H1 (cell line): ENCODE results near the gene KCNQ1. TPM values are rescaled to one million over a fixed set of nuclear protein-coding genes. Genes with fewer than 3 reads are reported as not detected.

Experiments
- CTCF ChIA-PET: fragments of 300-600 bp; sonication (Branson Sonifier 250); formaldehyde crosslinking; loops from one replicate; lab custom pipeline; 2021; ENCODE audit not compliant: partially characterized antibody; lab: Charles Lee
- POLR2A ChIA-PET: fragments of 300-600 bp; sonication (Branson Sonifier 250); formaldehyde crosslinking; loops from one replicate; lab custom pipeline; 2021; ENCODE audit warnings: inconsistent platforms; ENCODE audit not compliant: partially characterized antibody; lab: Charles Lee
- DNase-seq, 2 experiments: peaks; one replicate each; pipeline versions ENCODE4 v3.0.0 to v3.0.0-alpha.2; 2010 to 2022; ENCODE audit warnings: low spot score in 2 of 2, low read depth in 1 of 2, mixed read lengths in 1 of 2
- FAIRE-seq: peaks from 2 replicates; lab custom pipeline; 2011; peaks lifted over from hg19 to GRCh38; lab: Jason Lieb, UNC
- H2AFZ ChIP-seq: 2 replicates; pipeline ENCODE4 v1.8.1; 2012; ENCODE audit warnings: low read length, inconsistent platforms
- H2AK5ac ChIP-seq: 2 replicates; pipeline ENCODE4 v1.6.1; 2013; ENCODE audit warnings: low read depth, low read length
- H2BK120ac ChIP-seq: replicated peaks from 2 replicates; pipeline ENCODE3; 2013; ENCODE audit warnings: low read depth, low read length, inconsistent platforms
- H2BK12ac ChIP-seq: 2 replicates; pipeline ENCODE4 v1.6.1; 2013; ENCODE audit warnings: low read depth, low read length
- H2BK15ac ChIP-seq: 2 replicates; pipeline ENCODE4 v1.6.1; 2013; ENCODE audit warnings: low read length
- H2BK20ac ChIP-seq: 2 replicates; pipeline ENCODE4 v1.6.1; 2013; ENCODE audit warnings: low read length
- H2BK5ac ChIP-seq: 2 replicates; pipeline ENCODE4 v1.6.1; 2013; ENCODE audit warnings: low read depth, low read length
- H3K14ac ChIP-seq: 2 replicates; pipeline ENCODE4 v1.6.1; 2013; ENCODE audit warnings: inconsistent platforms; ENCODE audit not compliant: insufficient read length
- H3K18ac ChIP-seq: 2 replicates; pipeline ENCODE4 v1.6.1; 2013; ENCODE audit warnings: low read length; ENCODE audit errors: extremely low read depth
- H3K23ac ChIP-seq: 2 replicates; pipeline ENCODE4 v1.6.1; 2013; ENCODE audit warnings: inconsistent platforms; ENCODE audit not compliant: insufficient read length
- H3K23me2 ChIP-seq: 2 replicates; pipeline ENCODE4 v1.6.1; 2013; ENCODE audit warnings: low read depth, low read length
- H3K27ac ChIP-seq: 2 replicates; pipeline ENCODE4 v1.6.1; 2011; ENCODE audit warnings: low read depth, low read length, inconsistent platforms
- H3K27me3 ChIP-seq, 4 experiments: replicated peaks in 1 of 4; 1 replicate in 1 of 4; 2 replicates in 3 of 4; pipeline versions ENCODE4 v1.6.1 to v1.8.1; 2011 to 2013; ENCODE audit warnings: low read length in 3 of 4, mild to moderate bottlenecking in 3 of 4, inconsistent platforms in 2 of 4, mixed read lengths in 2 of 4, moderate library complexity in 1 of 4; ENCODE audit not compliant: control insufficient read depth in 3 of 4, insufficient read depth in 3 of 4; ENCODE audit errors: extremely low read depth in 1 of 4
- H3K36me3 ChIP-seq, 4 experiments: 2 replicates each; pipeline versions ENCODE4 v1.6.1 to v1.8.1; 2011 to 2013; ENCODE audit warnings: mild to moderate bottlenecking in 4 of 4, low read length in 3 of 4, moderate library complexity in 2 of 4, control low read depth in 1 of 4, inconsistent platforms in 1 of 4; ENCODE audit not compliant: insufficient read depth in 4 of 4, control insufficient read depth in 2 of 4
- H3K4ac ChIP-seq: replicated peaks from 2 replicates; pipeline ENCODE3; 2013; ENCODE audit warnings: low read length, low read depth, mixed read lengths, inconsistent platforms; ENCODE audit not compliant: insufficient read length
- H3K4me1 ChIP-seq, 4 experiments: replicated peaks in 1 of 4; 1 replicate in 1 of 4; 2 replicates in 3 of 4; pipeline versions ENCODE4 v1.6.1 to v1.8.1; 2011 to 2013; ENCODE audit warnings: low read length in 3 of 4, inconsistent platforms in 2 of 4, mixed read lengths in 1 of 4; ENCODE audit not compliant: insufficient read depth in 4 of 4, control insufficient read depth in 3 of 4
- H3K4me2 ChIP-seq, 2 experiments: 2 replicates each; pipeline versions ENCODE4 v1.6.1 to v1.8.1; 2011 to 2013; ENCODE audit warnings: low read depth in 2 of 2, low read length in 2 of 2, control low read depth in 1 of 2, inconsistent platforms in 1 of 2, mild to moderate bottlenecking in 1 of 2; ENCODE audit not compliant: insufficient read depth in 1 of 2
- H3K4me3 ChIP-seq, 4 experiments: fragments of 200-600, 300-600 bp in 1 of 4; sonication (generic), shearing (Covaris generic), sonication (Bioruptor Twin) in 1 of 4; 2 replicates each; pipeline versions ENCODE4 v1.5.1 to v1.8.1; 2011 to 2016; ENCODE audit warnings: low read length in 4 of 4, low read depth in 3 of 4, control low read depth in 2 of 4, inconsistent platforms in 2 of 4, mild to moderate bottlenecking in 2 of 4, mixed read lengths in 1 of 4, moderate library complexity in 1 of 4; ENCODE audit not compliant: insufficient read depth in 2 of 4; ENCODE audit errors: extremely low read depth in 1 of 4
- H3K56ac ChIP-seq: replicated peaks from 2 replicates; pipeline ENCODE3; 2013; ENCODE audit warnings: low read depth, mild to moderate bottlenecking, mixed read lengths, low read length, inconsistent platforms; ENCODE audit not compliant: insufficient read length
- H3K79me1 ChIP-seq: 2 replicates; pipeline ENCODE4 v1.6.1; 2013; ENCODE audit warnings: low read depth, low read length, control low read depth
- H3K79me2 ChIP-seq, 2 experiments: 2 replicates each; pipeline versions ENCODE4 v1.6.1 to v1.8.1; 2012 to 2013; ENCODE audit warnings: low read length in 2 of 2, mild to moderate bottlenecking in 2 of 2, inconsistent platforms in 1 of 2; ENCODE audit not compliant: insufficient read depth in 2 of 2, control insufficient read depth in 1 of 2
- H3K9ac ChIP-seq, 4 experiments: replicated peaks in 1 of 4; 1 replicate in 1 of 4; 2 replicates in 3 of 4; pipeline versions ENCODE4 v1.6.1 to v1.8.1; 2011 to 2013; ENCODE audit warnings: low read depth in 3 of 4, low read length in 3 of 4, control low read depth in 2 of 4, mild to moderate bottlenecking in 2 of 4, moderate library complexity in 2 of 4, inconsistent platforms in 1 of 4; ENCODE audit errors: extremely low read depth in 1 of 4
- H3K9me3 ChIP-seq, 2 experiments: 2 replicates each; pipeline versions ENCODE4 v1.6.1 to v1.8.1; 2012 to 2013; ENCODE audit warnings: mild to moderate bottlenecking in 2 of 2, moderate library complexity in 2 of 2, control low read depth in 1 of 2, inconsistent platforms in 1 of 2, low read depth in 1 of 2, low read length in 1 of 2, mixed read lengths in 1 of 2; ENCODE audit not compliant: insufficient read depth in 2 of 2
- H4K20me1 ChIP-seq, 2 experiments: replicated peaks in 1 of 2; 2 replicates each; pipeline versions ENCODE3 to v1.8.1; 2011 to 2013; ENCODE audit warnings: inconsistent platforms in 2 of 2, low read length in 2 of 2, mild to moderate bottlenecking in 1 of 2; ENCODE audit not compliant: insufficient read depth in 2 of 2, control insufficient read depth in 1 of 2
- H4K5ac ChIP-seq: 2 replicates; pipeline ENCODE4 v1.6.1; 2013; ENCODE audit warnings: low read length, low read depth, mixed read lengths, inconsistent platforms; ENCODE audit not compliant: insufficient read length
- H4K8ac ChIP-seq: 2 replicates; pipeline ENCODE4 v1.8.0; 2013; ENCODE audit warnings: mild to moderate bottlenecking, moderate library complexity, low read length, inconsistent platforms; ENCODE audit not compliant: insufficient read depth; ENCODE audit errors: extremely low read depth
- H4K91ac ChIP-seq: replicated peaks from 2 replicates; pipeline ENCODE3; 2013; ENCODE audit warnings: low read length, mixed read lengths, inconsistent platforms; ENCODE audit not compliant: insufficient read length
- BRCA1 ChIP-seq: IDR thresholded peaks from 2 replicates; pipeline ENCODE4 v1.6.1; 2012; ENCODE audit warnings: low read depth, low read length, improper control_type of control experiment
- SAP30 ChIP-seq: fragments of 300-600 bp; sonication (generic); IDR thresholded peaks from 2 replicates; pipeline ENCODE4 v1.7.1; 2012; ENCODE audit warnings: low read length, moderate library complexity, mild to moderate bottlenecking, inconsistent platforms; ENCODE audit not compliant: insufficient read depth, insufficient replicate concordance
- TCF12 ChIP-seq: IDR thresholded peaks from 2 replicates; pipeline ENCODE4 v1.6.1; 2011; ENCODE audit warnings: low read depth, mild to moderate bottlenecking, low read length
- WGBS, 2 experiments: shearing (Covaris generic) in 1 of 2; methylation state at CpG; one replicate each; pipeline versions ENCODE4 v1.1.6 to v1.1.7; 2013 to 2015; ENCODE audit warnings: low lambda C conversion rate in 2 of 2, mixed read lengths in 2 of 2, inconsistent platforms in 1 of 2, low coverage in 1 of 2, missing lambda C conversion rate in 1 of 2; ENCODE audit not compliant: insufficient replicate concordance in 2 of 2, insufficient coverage in 1 of 2, insufficient read length in 1 of 2; ENCODE audit errors: extremely low coverage in 1 of 2, missing lambda C conversion rate in 1 of 2; 5-methylcytosine and 5-hydroxymethylcytosine counted together
- polyA plus RNA-seq, 7 experiments: library from polyadenylated mRNA; depleted of rRNA in 3 of 7; stranded (reverse) in 5 of 7; unstranded in 2 of 7; fragments of >200 nt in 5 of 7; fragments of 200-250 nt in 2 of 7; gene quantifications; 1 replicate in 5 of 7; 2 replicates in 1 of 7; 4 replicates in 1 of 7; pipeline versions ENCODE4 v1.2.1 to v1.2.3, GENCODE V29; 2011 to 2013; ENCODE audit warnings: missing spikeins in 2 of 7, mixed read lengths in 2 of 7
- total RNA-seq: library from RNA; stranded (reverse); fragmentation: NEBNext Ultra II Directional; extraction: Animal tissue kit (Norgen Biotek cat#: 25700); gene quantifications from 2 replicates; pipeline ENCODE4 v1.2.1, GENCODE V29; 2021
- TF ChIP-seq, protein P1 (sequence below): IDR thresholded peaks from 2 replicates; pipeline ENCODE4 v1.6.1; 2011; ENCODE audit warnings: low read length, improper control_type of control experiment

Gene KCNQ1
- total and polyA plus RNA-seq, 2 of the 8 experiments (the other 6 are each of a cell fraction or from before 2014, with no cell fraction given) = 1.9 to 2.0 TPM

DNA sequence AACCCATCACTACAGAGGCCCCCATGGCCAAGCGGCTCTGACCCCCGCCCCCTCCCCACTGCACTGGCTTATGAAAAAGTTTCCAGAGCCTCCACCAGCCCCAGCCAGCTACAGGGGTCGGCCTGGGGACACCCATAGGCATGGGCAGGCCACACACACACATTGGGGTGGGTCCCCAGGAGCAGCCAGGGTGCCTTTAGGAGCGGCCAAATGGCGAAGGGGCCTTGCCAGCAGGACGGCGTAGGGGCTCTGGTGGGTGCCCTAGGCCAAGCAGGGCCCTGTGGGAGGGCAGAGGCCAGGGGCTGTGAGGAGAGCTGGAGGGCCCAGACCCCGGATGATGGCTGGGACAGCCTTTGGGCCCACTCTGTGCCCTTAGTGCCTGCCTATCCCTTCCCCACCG, 34.2 kb upstream of the KCNQ1 start:
- FAIRE-seq (no peak), DNase-seq (no peak)
- no peak overlapping the region for H2BK12ac ChIP-seq
- no peak overlapping the region for H4K5ac ChIP-seq
- H3K27me3 ChIP-seq = no peaks in the 10 kb centered on the region; a peak in 1 of 7 replicates
- H2BK20ac ChIP-seq = no peak overlapping the region
- no peak overlapping the region for H3K23ac ChIP-seq
- H3K14ac ChIP-seq = no peak overlapping the region
- H3K36me3 ChIP-seq = no peaks in the 10 kb centered on the region
- no peak overlapping the region for H3K56ac ChIP-seq
- H4K20me1 ChIP-seq = peaks cover 0 to 3% of the 10 kb centered on the region in 2 experiments
- H4K8ac ChIP-seq = no peak overlapping the region
- no peak overlapping the region for H3K4me2 ChIP-seq
- ChIA-PET CTCF (interaction anchor here (0.7 to 14.1 kb wide), 5 partner anchors 9 to 240 kb away, joined by 3 to 196 read pairs (median 13); partner anchors contain the start of gene TSSC4), POLR2A (interaction anchor here (1.0 to 3.8 kb wide), 2 partner anchors 10 to 34 kb away, joined by 5 to 18 read pairs; partner anchors contain the start of genes CD81 and TSSC4)
- H3K23me2 ChIP-seq = no peaks in the 10 kb centered on the region
- H3K79me2 ChIP-seq = no peaks in the 10 kb centered on the region
- H3K79me1 ChIP-seq = no peaks in the 10 kb centered on the region
- no peak overlapping the region for H2AFZ ChIP-seq
- H2BK15ac ChIP-seq = no peak overlapping the region
- H4K91ac ChIP-seq = no peak overlapping the region
- H3K4ac ChIP-seq = no peak overlapping the region
- 89% methylated on average over 6 of the region's 9 CpGs; no CpG with 5 or more reads in 1 of the 2 experiments for WGBS, 2 experiments
- H2AK5ac ChIP-seq = no peak overlapping the region
- no peak overlapping the region for H3K27ac ChIP-seq
- H2BK5ac ChIP-seq = no peak overlapping the region
- no peak overlapping the region for H2BK120ac ChIP-seq
- H3K4me1 ChIP-seq = no peaks in the 10 kb centered on the region
- no peaks in the 10 kb centered on the region for H3K9me3 ChIP-seq
- no peak overlapping the region for H3K4me3 ChIP-seq
- no peak overlapping the region for H3K18ac ChIP-seq
- no peak overlapping the region for H3K9ac ChIP-seq
- TF ChIP-seq BRCA1 (no peak), TCF12 (no peak), SAP30 (no peak)
- TF ChIP-seq, protein P1, sequence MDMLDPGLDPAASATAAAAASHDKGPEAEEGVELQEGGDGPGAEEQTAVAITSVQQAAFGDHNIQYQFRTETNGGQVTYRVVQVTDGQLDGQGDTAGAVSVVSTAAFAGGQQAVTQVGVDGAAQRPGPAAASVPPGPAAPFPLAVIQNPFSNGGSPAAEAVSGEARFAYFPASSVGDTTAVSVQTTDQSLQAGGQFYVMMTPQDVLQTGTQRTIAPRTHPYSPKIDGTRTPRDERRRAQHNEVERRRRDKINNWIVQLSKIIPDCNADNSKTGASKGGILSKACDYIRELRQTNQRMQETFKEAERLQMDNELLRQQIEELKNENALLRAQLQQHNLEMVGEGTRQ = no peak
